Testis (tissue), 5 donors: ENCODE results near the gene CLK2. TPM values are rescaled to one million over a fixed set of nuclear protein-coding genes. Genes with fewer than 3 reads are reported as not detected.

ENCODE experiments used
- DNase-seq: peaks from one replicate; pipeline ENCODE4 v3.0.0-alpha.2; 2019
- H3K27ac ChIP-seq, 2 donors: fragments of 200-600 bp; sonication (generic); one replicate each; pipeline ENCODE4 v1.5.1; 2019
- H3K27me3 ChIP-seq: fragments of 200-600 bp; sonication (generic); one replicate; pipeline ENCODE4 v1.5.1; 2019
- H3K36me3 ChIP-seq: fragments of 200-600 bp; sonication (generic); one replicate; pipeline ENCODE4 v1.5.1; 2017; ENCODE audit warnings: low read depth; ENCODE audit errors: missing control alignments
- H3K4me1 ChIP-seq: fragments of 200-600 bp; sonication (generic); one replicate; pipeline ENCODE4 v1.5.1; 2019
- H3K4me3 ChIP-seq, 2 donors: fragments of 200-600 bp; sonication (generic); one replicate each; pipeline ENCODE4 v1.5.1; 2017 to 2019
- H3K9me3 ChIP-seq: fragments of 200-600 bp; sonication (generic); one replicate; pipeline ENCODE4 v1.5.1; 2017
- CTCF ChIP-seq, 3 experiments: fragments of 450-650 bp in 2 of 3; fragments of 200-600 bp in 1 of 3; sonication (generic) in 1 of 3; IDR thresholded peaks; one replicate each; pipeline ENCODE4 v1.5.1; 2016 to 2019; ENCODE audit warnings: antibody characterized with exemption in 3 of 3, mild to moderate bottlenecking in 2 of 3, moderate library complexity in 1 of 3
- POLR2A ChIP-seq: fragments of 450-650 bp; IDR thresholded peaks from one replicate; pipeline ENCODE4 v1.6.1; 2017; ENCODE audit warnings: antibody characterized with exemption, mild to moderate bottlenecking, moderate library complexity
- WGBS, 2 donors: methylation state at CpG; one replicate each; pipeline ENCODE4 v1.1.5; 2018; 5-methylcytosine and 5-hydroxymethylcytosine counted together
- intact Hi-C: fragments of 100-400 bp; cut with DNase I; formaldehyde crosslinking; loops from one replicate; pipeline ENCODE4 v1.15.1; 2023; ENCODE audit warnings: low total_unique reads
- long read RNA-seq, 2 donors: transcript quantifications; one replicate each; lab custom pipeline, GENCODE V29; 2026
- polyA plus RNA-seq: library from polyadenylated mRNA; stranded (reverse); fragments of 350-450 nt; fragmentation: Illumina TruSeq; extraction: RNeasy Lipid Tissue Mini Kit (QIAGEN cat#74804); gene quantifications from one replicate; pipeline ENCODE4 v1.2.3, GENCODE V29; 2014; ENCODE audit warnings: low read depth, low replicate concordance; ENCODE audit not compliant: insufficient read depth
- total RNA-seq, 2 donors: library from RNA; depleted of rRNA; stranded (reverse); fragments of >200 nt; gene quantifications; one replicate each; pipeline ENCODE4 v1.2.3, GENCODE V29; 2016

CLK2 gene
- total RNA-seq (10 to 100 TPM; 52.8 to 54.1 TPM), polyA plus RNA-seq (37.0 TPM)
- long read RNA-seq, donor 1, transcript CLK2-203 (13 exons, 2,166 nt): major isoform, 6 of 8 reads
- long read RNA-seq, donor 1, partial matches to known transcripts: 0 of 8 reads
- long read RNA-seq, donor 1, other reads (novel, unspliced or antisense): 0 of 8 reads
- long read RNA-seq, donor 2, partial matches to known transcripts: 0 of 1 reads
- long read RNA-seq, donor 2, other reads (novel, unspliced or antisense): 0 of 1 reads

DNA sequence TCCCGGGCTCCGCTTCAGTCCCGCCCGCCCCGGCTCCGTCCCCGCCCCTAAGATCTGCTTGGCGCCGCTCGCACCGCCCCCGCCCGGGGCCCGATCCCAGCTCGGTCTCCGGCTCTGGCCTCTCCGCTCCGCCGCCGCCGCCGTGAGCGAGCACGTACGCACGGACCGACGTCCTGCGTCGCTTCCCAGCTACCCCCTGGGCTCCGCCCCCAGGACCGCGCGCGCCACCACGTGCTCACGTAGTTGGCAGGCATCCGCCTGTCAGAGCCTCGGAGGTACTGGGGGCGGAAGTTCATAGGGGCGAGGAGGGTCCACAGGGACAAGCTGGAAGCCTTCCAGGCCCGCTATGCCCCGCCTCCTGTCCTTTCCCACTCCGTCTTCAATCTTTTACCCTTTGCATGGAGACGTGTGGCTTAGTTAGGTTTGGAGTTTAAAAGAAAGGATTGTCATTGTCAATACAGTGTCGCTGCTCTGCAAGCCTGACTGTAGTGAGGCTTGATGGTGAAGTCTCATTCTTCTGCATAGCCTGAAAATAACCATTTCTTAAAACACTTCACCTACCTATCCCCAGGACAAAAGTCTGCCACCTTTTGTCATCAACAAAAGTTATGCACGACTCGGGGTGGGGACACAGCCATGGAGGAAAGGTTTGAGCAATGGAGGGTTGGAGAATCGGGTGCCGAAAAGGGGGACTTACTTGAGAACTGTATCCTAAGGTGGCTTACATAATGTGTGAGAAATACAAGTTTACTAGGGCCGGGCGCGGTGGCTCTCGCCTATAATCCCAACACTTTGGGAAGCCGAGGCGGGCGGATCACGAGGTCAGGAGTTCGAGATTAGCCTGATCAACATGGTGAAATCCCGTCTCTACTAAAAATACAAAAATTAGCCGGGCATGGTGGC, at the start of gene CLK2:
Gene CLK2, minus strand, starts transcription at position 162 of the 903 bp plus-strand sequence. CDS start 2,527 bp downstream, outside the sequence.
- Histone ChIP-seq H3K27me3 (no peaks in the 10 kb centered on the region), H3K4me1 (peaks cover 31% of the 10 kb centered on the region), H3K36me3 (no peaks in the 10 kb centered on the region), H3K27ac (peak within 1 kb of the TSS; percentile 94 to 97), H3K9me3 (no peaks in the 10 kb centered on the region), H3K4me3 (peak within 1 kb of the TSS; percentile 73 to 88)
- intact Hi-C loops: no loop called here
- 13 to 19% methylated on average over 19 to 47 of the region's 61 CpGs for WGBS, 2 donors
- TF ChIP-seq POLR2A: peak; percentile 52
- TF ChIP-seq CTCF (IDR thresholded peaks at IDR 0.05): no peak
- peak; percentile 95 for DNase-seq

DNA sequence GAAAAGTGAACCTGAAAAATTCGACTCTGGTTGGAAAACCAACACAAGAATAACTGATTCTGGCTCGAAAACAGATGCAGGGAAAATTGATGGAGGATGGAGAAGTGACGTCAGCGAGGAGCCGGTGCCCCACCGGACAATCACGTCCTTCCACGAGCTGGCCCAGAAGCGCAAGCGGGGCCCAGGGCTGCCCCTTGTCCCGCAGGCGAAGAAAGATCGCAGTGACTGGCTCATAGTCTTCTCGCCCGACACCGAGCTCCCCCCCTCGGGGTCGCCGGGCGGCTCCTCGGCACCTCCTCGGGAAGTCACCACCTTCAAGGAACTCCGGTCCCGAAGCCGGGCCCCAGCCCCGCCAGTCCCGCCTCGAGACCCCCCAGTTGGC, 49.3 kb upstream of the CLK2 start:
- peaks cover 20% of the 10 kb centered on the region for H3K4me1 ChIP-seq
- H3K4me3 ChIP-seq: peak overlapping the region; percentile 57 to 75
- DNase-seq: peak; percentile 28
- no peaks in the 10 kb centered on the region for H3K27me3 ChIP-seq
- intact Hi-C loops: loop anchor here (10.0 kb wide), 2 partner anchors 68 to 272 kb away; partner anchors contain the start of gene ENTREP3
- H3K27ac ChIP-seq: peak overlapping the region; percentile 90 to 95
- H3K36me3 ChIP-seq: no peaks in the 10 kb centered on the region
- TF ChIP-seq CTCF (IDR thresholded peaks at IDR 0.05) (no peak), POLR2A (no peak)
- no peaks in the 10 kb centered on the region for H3K9me3 ChIP-seq
- 2 to 4% methylated on average over 17 to 22 of the region's 28 CpGs for WGBS, 2 donors

GRCh38 chr1:155321639-155322503, 48.6 kb upstream of the CLK2 start:
- intact Hi-C loops: loop anchor here (10.0 kb wide), 2 partner anchors 67 to 273 kb away; partner anchors contain the start of gene ENTREP3
- TF ChIP-seq CTCF (IDR thresholded peaks at IDR 0.05) (no peak), POLR2A (no peak)

More at GRCh38 chr1:155321639-155322503, 48.6 kb upstream of the CLK2 start:
- Histone ChIP-seq H3K4me3 (no peak overlapping the region), H3K27ac (peak overlapping the region; percentile 11 to 90), H3K27me3 (no peaks in the 10 kb centered on the region), H3K9me3 (no peaks in the 10 kb centered on the region), H3K36me3 (no peaks in the 10 kb centered on the region), H3K4me1 (peaks cover 17% of the 10 kb centered on the region)
- WGBS, 2 donors: 39 to 49% methylated on average over 22 to 27 of the region's 27 CpGs
- no peak for DNase-seq
